Retinal pigment epithelial cell (primary cell): ENCODE measurements around the gene GOSR1.
"Not testable (repeated sequence)": the region's sequence is repeated elsewhere in the genome, so short reads cannot be mapped to it uniquely, and the experiment has no call there.

ENCODE experiments used
- DNase-seq: peaks from one replicate; pipeline ENCODE4 v3.0.0-alpha.2; 2010; ENCODE audit warnings: low read depth
- H3K4me3 ChIP-seq: 2 replicates; pipeline ENCODE4 v1.5.1; 2011; ENCODE audit warnings: mild to moderate bottlenecking, low read length, control low read depth, moderate library complexity
- TF ChIP-seq, protein P1 (sequence below): conservative IDR thresholded peaks from 2 replicates; pipeline ENCODE4 v1.5.1; 2011; ENCODE audit warnings: low read depth, low read length, control low read depth, inconsistent platforms

The GOSR1 gene

DNA sequence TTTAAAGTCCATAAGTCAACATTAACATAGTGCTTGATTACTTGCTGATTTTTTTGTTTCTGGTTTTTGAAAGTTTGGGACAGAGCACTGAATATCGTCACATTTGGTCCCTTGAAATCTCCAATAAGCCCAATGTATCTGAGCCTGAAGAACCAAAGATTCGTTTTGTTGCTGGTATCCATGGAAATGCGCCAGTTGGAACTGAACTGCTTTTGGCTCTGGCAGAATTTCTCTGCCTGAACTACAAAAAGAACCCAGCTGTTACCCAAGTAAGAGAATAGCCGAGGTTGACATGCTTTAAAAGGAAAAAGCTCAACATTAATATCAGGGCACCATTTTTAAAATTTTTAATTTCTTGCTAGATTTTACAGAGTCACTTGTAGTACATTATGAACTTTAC lies 27.7 kb upstream of the GOSR1 start:
- TF ChIP-seq, protein P1, sequence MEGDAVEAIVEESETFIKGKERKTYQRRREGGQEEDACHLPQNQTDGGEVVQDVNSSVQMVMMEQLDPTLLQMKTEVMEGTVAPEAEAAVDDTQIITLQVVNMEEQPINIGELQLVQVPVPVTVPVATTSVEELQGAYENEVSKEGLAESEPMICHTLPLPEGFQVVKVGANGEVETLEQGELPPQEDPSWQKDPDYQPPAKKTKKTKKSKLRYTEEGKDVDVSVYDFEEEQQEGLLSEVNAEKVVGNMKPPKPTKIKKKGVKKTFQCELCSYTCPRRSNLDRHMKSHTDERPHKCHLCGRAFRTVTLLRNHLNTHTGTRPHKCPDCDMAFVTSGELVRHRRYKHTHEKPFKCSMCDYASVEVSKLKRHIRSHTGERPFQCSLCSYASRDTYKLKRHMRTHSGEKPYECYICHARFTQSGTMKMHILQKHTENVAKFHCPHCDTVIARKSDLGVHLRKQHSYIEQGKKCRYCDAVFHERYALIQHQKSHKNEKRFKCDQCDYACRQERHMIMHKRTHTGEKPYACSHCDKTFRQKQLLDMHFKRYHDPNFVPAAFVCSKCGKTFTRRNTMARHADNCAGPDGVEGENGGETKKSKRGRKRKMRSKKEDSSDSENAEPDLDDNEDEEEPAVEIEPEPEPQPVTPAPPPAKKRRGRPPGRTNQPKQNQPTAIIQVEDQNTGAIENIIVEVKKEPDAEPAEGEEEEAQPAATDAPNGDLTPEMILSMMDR: no peak
- DNase-seq: no peak
- H3K4me3 ChIP-seq: no peak overlapping the region

DNA sequence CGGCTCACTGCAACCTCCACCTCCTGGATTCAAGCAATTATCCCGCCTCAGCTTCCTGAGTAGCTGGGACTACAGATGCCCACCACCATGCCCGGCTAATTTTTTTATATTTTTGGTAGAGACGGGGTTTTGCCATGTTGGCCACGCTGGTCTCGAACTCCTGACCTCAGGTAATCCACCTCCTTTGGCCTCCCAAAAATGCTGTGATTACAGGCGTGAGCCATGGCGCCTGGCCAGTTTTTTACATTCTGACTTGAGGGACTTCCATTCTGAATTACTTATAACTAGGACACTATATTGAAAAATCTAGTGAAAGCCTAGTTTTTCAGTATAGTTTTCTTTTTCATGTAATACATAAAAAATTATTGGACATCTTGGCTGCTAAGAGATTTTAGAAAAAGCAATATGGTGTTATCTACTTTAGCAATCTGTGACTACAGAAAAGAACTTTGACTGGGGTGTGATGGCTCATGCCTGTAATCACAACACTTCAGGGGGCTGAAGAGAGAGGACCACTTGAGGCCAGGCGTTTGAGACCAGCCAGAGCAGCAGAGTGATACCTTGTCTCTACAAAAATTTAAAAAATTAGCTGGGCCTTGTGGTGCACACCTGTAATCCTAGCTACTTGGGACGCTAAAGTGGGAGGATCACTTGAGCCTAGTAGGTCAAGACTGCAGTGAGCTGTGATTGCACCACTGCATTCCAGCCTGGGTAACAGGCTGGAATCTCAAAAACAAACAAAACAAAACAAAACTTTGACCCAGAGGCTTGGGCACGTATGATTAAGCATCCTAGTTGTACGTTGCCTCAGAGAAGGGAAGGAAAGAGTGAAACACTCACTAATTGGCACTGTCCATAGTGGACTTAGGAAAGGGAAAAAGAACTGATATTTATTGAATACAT lies 26.8 kb upstream of the GOSR1 start:
- H3K4me3 ChIP-seq: no peak overlapping the region
- TF ChIP-seq, protein P1: no peak
- DNase-seq: no peak

DNA sequence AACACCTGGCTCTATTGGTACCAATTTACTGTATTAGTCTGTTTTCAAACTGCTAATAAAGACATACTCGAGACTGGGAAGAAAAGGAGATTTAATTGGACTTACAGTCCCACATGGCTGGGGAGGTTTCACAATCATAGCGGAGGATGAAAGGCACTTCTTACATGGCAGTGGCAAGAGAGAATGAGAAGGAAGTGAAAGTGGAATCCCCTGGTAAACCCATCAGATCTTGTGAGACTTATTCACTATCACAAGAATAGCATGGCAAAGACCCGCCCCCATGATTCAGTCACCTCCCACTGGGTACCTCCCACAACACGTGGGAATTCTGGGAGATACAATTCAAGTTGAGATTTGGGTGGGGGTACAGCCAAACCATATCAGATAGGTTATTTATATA lies 22.6 kb upstream of the GOSR1 start:
- no peak overlapping the region for H3K4me3 ChIP-seq
- TF ChIP-seq, protein P1: no peak
- no peak for DNase-seq

DNA sequence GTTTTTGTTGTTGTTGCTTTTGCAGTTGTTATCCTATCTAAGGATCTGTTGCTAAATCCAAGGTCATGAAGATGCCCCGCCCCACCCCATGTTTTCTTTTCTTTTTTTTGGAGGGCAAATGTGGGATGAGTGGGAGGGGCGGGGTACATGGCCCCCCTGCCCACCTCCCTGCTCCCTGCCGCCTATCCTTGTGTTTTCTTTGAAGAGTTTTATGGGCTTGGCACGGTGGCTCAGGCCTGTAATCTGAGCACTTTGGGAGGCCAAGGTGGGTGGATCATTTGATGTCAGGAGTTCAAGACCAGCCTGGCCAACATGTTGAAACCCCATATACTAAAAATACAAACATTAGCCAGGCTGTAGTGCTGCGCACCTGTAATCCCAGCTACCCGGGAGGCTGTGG lies 18.8 kb upstream of the GOSR1 start:
- TF ChIP-seq, protein P1: no peak
- H3K4me3 ChIP-seq: no peak overlapping the region
- DNase-seq: no peak

DNA sequence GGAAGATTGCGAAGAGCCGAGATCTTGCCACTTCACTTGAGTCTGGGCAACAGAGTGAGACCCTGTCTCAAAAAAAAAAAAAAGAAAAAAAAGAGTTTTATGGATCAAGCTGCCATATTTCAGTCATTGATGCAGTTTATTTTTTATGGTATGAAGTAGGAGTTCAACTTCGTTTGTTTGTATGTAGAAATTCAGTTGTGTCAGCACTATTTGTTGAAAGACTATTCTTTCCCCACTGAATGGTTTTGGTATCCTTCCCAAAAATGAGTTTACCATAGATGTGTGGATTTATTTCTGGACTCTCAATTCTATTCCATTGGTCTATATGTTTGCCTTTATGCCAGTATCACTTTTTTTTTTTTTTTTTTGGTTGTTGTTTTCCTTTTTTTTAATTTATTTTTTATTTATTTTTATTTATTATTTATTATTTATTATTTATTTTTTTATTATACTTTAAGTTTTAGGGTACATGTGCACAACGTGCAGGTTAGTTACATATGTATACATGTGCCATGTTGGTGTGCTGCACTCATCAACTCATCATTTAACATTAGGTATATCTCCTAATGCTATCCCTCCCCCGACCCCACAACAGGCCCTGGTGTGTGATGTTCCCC lies 18.3 kb upstream of the GOSR1 start:
- DNase-seq, H3K4me3 ChIP-seq: not testable (repeated sequence)

DNA sequence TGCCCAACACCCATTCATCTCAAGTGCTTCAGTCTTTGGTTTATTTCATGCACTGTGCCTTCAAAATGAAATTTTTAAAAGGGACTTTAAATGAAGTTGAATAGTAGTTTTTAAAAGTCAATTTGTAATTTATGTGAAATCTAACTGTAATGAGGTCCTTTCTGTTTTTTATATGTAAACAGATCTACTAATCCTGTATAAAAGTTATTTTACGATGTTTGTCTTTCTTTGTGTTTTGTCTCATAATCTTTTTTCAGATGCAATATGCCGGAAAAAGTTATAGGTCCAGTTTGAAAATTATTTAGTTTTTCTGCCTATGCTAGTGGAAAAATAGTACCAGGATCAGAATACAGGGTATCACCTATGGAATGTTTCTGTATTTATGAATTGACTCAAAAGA lies 8.7 kb upstream of the GOSR1 start:
- TF ChIP-seq, protein P1: no peak
- no peak for DNase-seq
- no peak overlapping the region for H3K4me3 ChIP-seq

DNA sequence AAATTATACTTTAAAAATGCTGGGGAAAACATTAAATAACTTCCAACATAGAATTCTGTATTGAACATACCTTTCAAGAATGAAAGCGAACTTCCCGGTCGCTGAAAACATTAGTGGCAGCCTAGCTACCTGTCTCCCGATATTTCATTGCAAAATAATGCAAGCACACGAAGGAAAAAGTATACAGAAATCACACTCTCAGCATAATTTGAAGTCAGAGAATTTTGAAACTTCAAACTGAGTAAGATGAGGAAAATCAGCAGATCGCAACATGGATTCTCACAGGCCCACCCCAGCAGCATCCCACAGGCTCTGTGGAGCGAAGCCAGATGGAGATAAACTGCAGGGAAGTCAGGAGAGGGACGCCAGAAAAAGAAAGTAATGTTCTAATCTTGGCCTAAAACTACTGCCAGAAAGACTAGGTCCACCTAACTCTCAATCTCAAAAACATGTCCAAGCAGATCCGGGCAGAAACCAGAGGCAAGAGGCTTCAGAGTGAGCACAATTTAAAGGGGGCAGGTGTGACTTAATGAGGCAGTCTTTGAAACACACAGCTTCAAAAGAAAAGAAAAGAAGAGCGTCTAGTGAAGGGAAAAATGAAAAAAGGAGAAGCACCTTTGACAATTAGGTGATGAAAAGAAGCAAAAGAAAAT lies 4.8 kb upstream of the GOSR1 start:
- TF ChIP-seq, protein P1: no peak
- DNase-seq: no peak
- no peak overlapping the region for H3K4me3 ChIP-seq
